ENCODE data around the gene TBX19. TPM values are rescaled to one million over a fixed set of nuclear protein-coding genes. Genes with fewer than 3 reads are reported as not detected.

The TBX19 gene
- total RNA-seq, 1 donor from 2014 or later = 1.1 TPM

- FAIRE-seq (peak; percentile 34), DNase-seq (ENCODE audit: low read depth) (no peak)
- Histone ChIP-seq H3K36me3 (ENCODE audit: insufficient read depth, low read length) (no peaks in the 10 kb centered on the region), H3K27me3 (ENCODE audit: insufficient read depth, low read length) (no peaks in the 10 kb centered on the region), H2AFZ (ENCODE audit: low read depth, low read length) (no peak overlapping the region), H3K4me1 (ENCODE audit: insufficient read depth, low read length) (peaks cover 6% of the 10 kb centered on the region), H3K4me2 (ENCODE audit: low read length) (no peak overlapping the region), H3K79me2 (ENCODE audit: insufficient read depth, low read length) (no peaks in the 10 kb centered on the region), H3K4me3 (ENCODE audit: insufficient read depth, low read depth, low read length) (no peak overlapping the region), H3K27ac (ENCODE audit: low read depth, low read length) (no peak overlapping the region), H3K9me3 (ENCODE audit: insufficient read depth, low read depth, low read length) (no peaks in the 10 kb centered on the region), H4K20me1 (ENCODE audit: insufficient read depth, low read length) (no peaks in the 10 kb centered on the region), H3K9ac (ENCODE audit: low read length) (no peak overlapping the region)
- no peak for TF ChIP-seq CTCF (IDR thresholded peaks at IDR 0.05; ENCODE audit: insufficient read depth, low read depth, low read length)
- TF ChIP-seq EZH2 (IDR thresholded peaks at IDR 0.05; ENCODE audit: insufficient read depth, low read length) = no peak
- Mint-ChIP-seq H3K9me3 (ENCODE audit: unreplicated experiment) (no peaks in the 10 kb centered on the region), H3K4me3 (ENCODE audit: unreplicated experiment) (no peak overlapping the region), H3K4me1 (ENCODE audit: low read depth, unreplicated experiment) (peaks cover 12% of the 10 kb centered on the region), H3K27ac (ENCODE audit: unreplicated experiment) (no peak overlapping the region), H3K27me3 (ENCODE audit: low read depth, unreplicated experiment) (no peaks in the 10 kb centered on the region), H3K36me3 (ENCODE audit: low read depth, unreplicated experiment) (no peaks in the 10 kb centered on the region)
These were observed 5.6 kb downstream of the TBX19 start for GRCh38 chr1:168285971-168286927.

GRCh38 chr1:168287237-168287664 is 6.6 kb downstream of the TBX19 start:
- Histone ChIP-seq H4K20me1 (ENCODE audit: insufficient read depth, low read length) (no peaks in the 10 kb centered on the region), H3K9ac (ENCODE audit: low read length) (no peak overlapping the region), H3K79me2 (ENCODE audit: insufficient read depth, low read length) (no peaks in the 10 kb centered on the region), H3K4me3 (ENCODE audit: insufficient read depth, low read depth, low read length) (no peak overlapping the region), H3K4me2 (ENCODE audit: low read length) (peak overlapping the region; percentile 42), H2AFZ (ENCODE audit: low read depth, low read length) (no peak overlapping the region), H3K36me3 (ENCODE audit: insufficient read depth, low read length) (no peaks in the 10 kb centered on the region), H3K27ac (ENCODE audit: low read depth, low read length) (no peak overlapping the region), H3K4me1 (ENCODE audit: insufficient read depth, low read length) (peaks cover 6% of the 10 kb centered on the region), H3K27me3 (ENCODE audit: insufficient read depth, low read length) (no peaks in the 10 kb centered on the region), H3K9me3 (ENCODE audit: insufficient read depth, low read depth, low read length) (no peaks in the 10 kb centered on the region)
- DNase-seq (ENCODE audit: low read depth) (peak; percentile 78), FAIRE-seq (peak; percentile 26)
- no peaks in the 10 kb centered on the region for H3K9me3 Mint-ChIP-seq (ENCODE audit: unreplicated experiment)
- H3K4me1 Mint-ChIP-seq (ENCODE audit: low read depth, unreplicated experiment) = peaks cover 12% of the 10 kb centered on the region
- no peak overlapping the region for H3K4me3 Mint-ChIP-seq (ENCODE audit: unreplicated experiment)
- TF ChIP-seq CTCF (IDR thresholded peaks at IDR 0.05; ENCODE audit: insufficient read depth, low read depth, low read length) (no peak), EZH2 (IDR thresholded peaks at IDR 0.05; ENCODE audit: insufficient read depth, low read length) (no peak)
- H3K27me3 Mint-ChIP-seq (ENCODE audit: low read depth, unreplicated experiment) = no peaks in the 10 kb centered on the region
- H3K27ac Mint-ChIP-seq (ENCODE audit: unreplicated experiment) = no peak overlapping the region
- no peaks in the 10 kb centered on the region for H3K36me3 Mint-ChIP-seq (ENCODE audit: low read depth, unreplicated experiment)
